Measurements from ENCODE around the gene STK36.

- TF ChIP-seq CTCF (conservative IDR thresholded peaks at IDR 0.05 in 1 of 2, IDR thresholded peaks at IDR 0.05 in 1 of 2; ENCODE audit: extremely low read depth in 1 of 2, insufficient read depth in 1 of 2, low read depth in 1 of 2, low read length in 2 of 2) (no peak), EZH2 (IDR thresholded peaks at IDR 0.05; ENCODE audit: borderline replicate concordance, low read length) (no peak)
Observed at GRCh38 chr2:218655751-218656150, 16.1 kb upstream of the STK36 start.

All from mammary epithelial cell (primary cell).